SK-MEL-5 (cell line): ENCODE measurements around the gene ZNF730. TPM values are rescaled to one million over a fixed set of nuclear protein-coding genes. Genes with fewer than 3 reads are reported as not detected.
A peak's percentile ranks its signal among the peaks of the same experiment; 100 is the strongest.
"Not testable (repeated sequence)": the region's sequence is repeated elsewhere in the genome, so short reads cannot be mapped to it uniquely, and the experiment has no call there.

Experiments used
- DNase-seq: peaks from one replicate; pipeline ENCODE4 v3.0.0-alpha.2; 2016; ENCODE audit warnings: low read depth, low spot score
- in situ Hi-C: cut with HindIII; loops from 2 replicates; pipeline ENCODE4 v1.10.0; 2016; ENCODE audit warnings: low sequenced_read_pairs, high pct_unique_total_duplicates, low pct_unique_long_range_greater_than_20kb
- polyA plus RNA-seq, 2 experiments: library from polyadenylated mRNA; depleted of rRNA; stranded (reverse); fragments of >200 nt; gene quantifications; 2 replicates each; pipeline ENCODE4 v1.2.3, GENCODE V29; 2015
- total RNA-seq: library from RNA; depleted of rRNA; stranded (reverse); fragments of >200 nt; shearing (Covaris generic); gene quantifications from 2 replicates; pipeline ENCODE4 v1.2.3, GENCODE V29; 2014; rRNA removed

ZNF730 gene
- total RNA-seq = 0.08 and 0.27 TPM in 2 replicates
- 0.08 TPM in 1 of 2 replicates, not detected in the other for polyA plus RNA-seq (2015; cell fraction: cytosol; rRNA removed)
- polyA plus RNA-seq (2015; cell fraction: nucleus; rRNA removed) = 0.83 TPM in 1 of 2 replicates, not detected in the other

GRCh38 chr19:23116802-23117571, at the start of gene ZNF730:
Gene ZNF730, plus strand, starts transcription at chr19:23117025. Its CDS starts 149 bp downstream, at chr19:23117174.
- in situ Hi-C loops = no loop called here
- DNase-seq = peak; percentile 4

- peak; percentile 30 for DNase-seq
- in situ Hi-C loops = no loop called here
Observed at GRCh38 chr19:23070353-23071146, 46.3 kb upstream of the ZNF730 start.

- no peak for DNase-seq
Observed at GRCh38 chr19:23071147-23071511, 45.7 kb upstream of the ZNF730 start.

GRCh38 chr19:23075031-23075733, 41.6 kb upstream of the ZNF730 start:
- in situ Hi-C loops = no loop called here
- DNase-seq = peak; percentile 20

More at GRCh38 chr19:23071147-23071511, 45.7 kb upstream of the ZNF730 start:
- in situ Hi-C loops = no loop called here

GRCh38 chr19:23077776-23078175, 39.0 kb upstream of the ZNF730 start:
- DNase-seq, in situ Hi-C loops: not testable (repeated sequence)

- in situ Hi-C loops = no loop called here
- DNase-seq = no peak
Observed at GRCh38 chr19:23093832-23094231, 23.0 kb upstream of the ZNF730 start.

- in situ Hi-C loops = no loop called here
- no peak for DNase-seq
Observed at GRCh38 chr19:23095418-23095817, 21.4 kb upstream of the ZNF730 start.

- in situ Hi-C loops = no loop called here
- DNase-seq = no peak
Observed at GRCh38 chr19:23098286-23098685, 18.5 kb upstream of the ZNF730 start.

GRCh38 chr19:23098988-23099387, 17.8 kb upstream of the ZNF730 start:
- no peak for DNase-seq
- in situ Hi-C loops = no loop called here

GRCh38 chr19:23099966-23100365, 16.9 kb upstream of the ZNF730 start:
- in situ Hi-C loops = no loop called here
- DNase-seq = no peak

- in situ Hi-C loops = no loop called here
- no peak for DNase-seq
Observed at GRCh38 chr19:23101241-23101640, 15.6 kb upstream of the ZNF730 start.

- in situ Hi-C loops = no loop called here
- DNase-seq = no peak
Observed at GRCh38 chr19:23118400-23118799, 1.6 kb downstream of the ZNF730 start.

GRCh38 chr19:23134211-23134610, 17.4 kb downstream of the ZNF730 start:
- DNase-seq, in situ Hi-C loops: not testable (repeated sequence)

GRCh38 chr19:23145617-23146415, 29.0 kb downstream of the ZNF730 start:
- in situ Hi-C loops = no loop called here
- no peak for DNase-seq

- no peak for DNase-seq
- in situ Hi-C loops = no loop called here
Observed at GRCh38 chr19:23160766-23161165, 43.9 kb downstream of the ZNF730 start.

GRCh38 chr19:23168286-23168685, 51.5 kb downstream of the ZNF730 start:
- in situ Hi-C loops, DNase-seq: not testable (repeated sequence)

- in situ Hi-C loops = no loop called here
- DNase-seq = no peak
Observed at GRCh38 chr19:23183251-23183650, 66.4 kb downstream of the ZNF730 start.
